ENCODE results near the gene PDGFD.

PDGFD gene

GRCh38 chr11:103929170-103929903 lies 234.6 kb downstream of the PDGFD start:
- H3K4me2 ChIP-seq: no peak overlapping the region
- H3K4me3 ChIP-seq (IDR thresholded peaks at IDR 0.05; ENCODE audit: insufficient read depth, low read depth, low read length): no peak overlapping the region
- no peak overlapping the region for H2AFZ ChIP-seq (ENCODE audit: low read depth)

GRCh38 chr11:103928802-103929161 lies 235.2 kb downstream of the PDGFD start:
- no peak overlapping the region for H3K4me3 ChIP-seq (IDR thresholded peaks at IDR 0.05; ENCODE audit: insufficient read depth, low read depth, low read length)
- no peak overlapping the region for H3K9ac ChIP-seq
- H3K79me2 ChIP-seq (ENCODE audit: insufficient read depth, low read depth): no peaks in the 10 kb centered on the region
- no peaks in the 10 kb centered on the region for H3K36me3 ChIP-seq (ENCODE audit: insufficient read depth)
- H2AFZ ChIP-seq (ENCODE audit: low read depth): no peak overlapping the region
- no peak for TF ChIP-seq CTCF (conservative IDR thresholded peaks at IDR 0.05; ENCODE audit: low read depth, low read length)
- H3K4me2 ChIP-seq: no peak overlapping the region
- H3K27ac ChIP-seq: no peak overlapping the region
- no peaks in the 10 kb centered on the region for H3K27me3 ChIP-seq (ENCODE audit: insufficient read depth, low read depth)
- no peaks in the 10 kb centered on the region for H3K4me1 ChIP-seq (ENCODE audit: low read depth, poor library complexity, severe bottlenecking)
- no peaks in the 10 kb centered on the region for H4K20me1 ChIP-seq (ENCODE audit: insufficient read depth)

More at GRCh38 chr11:103929170-103929903, 234.6 kb downstream of the PDGFD start:
- no peak overlapping the region for H3K9ac ChIP-seq
- H3K27me3 ChIP-seq (ENCODE audit: insufficient read depth, low read depth): no peaks in the 10 kb centered on the region
- no peaks in the 10 kb centered on the region for H3K79me2 ChIP-seq (ENCODE audit: insufficient read depth, low read depth)
- no peaks in the 10 kb centered on the region for H4K20me1 ChIP-seq (ENCODE audit: insufficient read depth)
- TF ChIP-seq CTCF (conservative IDR thresholded peaks at IDR 0.05; ENCODE audit: low read depth, low read length): no peak
- H3K4me1 ChIP-seq (ENCODE audit: low read depth, poor library complexity, severe bottlenecking): no peaks in the 10 kb centered on the region
- no peaks in the 10 kb centered on the region for H3K36me3 ChIP-seq (ENCODE audit: insufficient read depth)
- H3K27ac ChIP-seq: no peak overlapping the region

GRCh38 chr11:103928040-103928801 lies 235.7 kb downstream of the PDGFD start:
- no peak overlapping the region for H3K27ac ChIP-seq
- no peak overlapping the region for H3K4me3 ChIP-seq (IDR thresholded peaks at IDR 0.05; ENCODE audit: insufficient read depth, low read depth, low read length)
- TF ChIP-seq CTCF (conservative IDR thresholded peaks at IDR 0.05; ENCODE audit: low read depth, low read length): no peak
- H3K9ac ChIP-seq: no peak overlapping the region
- no peaks in the 10 kb centered on the region for H3K79me2 ChIP-seq (ENCODE audit: insufficient read depth, low read depth)
- no peaks in the 10 kb centered on the region for H4K20me1 ChIP-seq (ENCODE audit: insufficient read depth)
- no peaks in the 10 kb centered on the region for H3K27me3 ChIP-seq (ENCODE audit: insufficient read depth, low read depth)
- H3K4me2 ChIP-seq: no peak overlapping the region
- H3K4me1 ChIP-seq (ENCODE audit: low read depth, poor library complexity, severe bottlenecking): no peaks in the 10 kb centered on the region
- no peak overlapping the region for H2AFZ ChIP-seq (ENCODE audit: low read depth)
- no peaks in the 10 kb centered on the region for H3K36me3 ChIP-seq (ENCODE audit: insufficient read depth)

GRCh38 chr11:103927535-103927934 lies 236.4 kb downstream of the PDGFD start:
- TF ChIP-seq CTCF (conservative IDR thresholded peaks at IDR 0.05; ENCODE audit: low read depth, low read length): no peak
- Histone ChIP-seq H3K4me2 (no peak overlapping the region), H3K4me1 (ENCODE audit: low read depth, poor library complexity, severe bottlenecking) (no peaks in the 10 kb centered on the region), H2AFZ (ENCODE audit: low read depth) (no peak overlapping the region), H3K4me3 (IDR thresholded peaks at IDR 0.05; ENCODE audit: insufficient read depth, low read depth, low read length) (no peak overlapping the region), H3K27me3 (ENCODE audit: insufficient read depth, low read depth) (no peaks in the 10 kb centered on the region), H3K27ac (no peak overlapping the region), H3K9ac (no peak overlapping the region), H4K20me1 (ENCODE audit: insufficient read depth) (no peaks in the 10 kb centered on the region), H3K36me3 (ENCODE audit: insufficient read depth) (no peaks in the 10 kb centered on the region), H3K79me2 (ENCODE audit: insufficient read depth, low read depth) (no peaks in the 10 kb centered on the region)
